Measurements from ENCODE around the gene SORCS3. TPM values are rescaled to one million over a fixed set of nuclear protein-coding genes. Genes with fewer than 3 reads are reported as not detected.

Gene SORCS3
- total RNA-seq, 1 donor = 0.27 TPM

DNA sequence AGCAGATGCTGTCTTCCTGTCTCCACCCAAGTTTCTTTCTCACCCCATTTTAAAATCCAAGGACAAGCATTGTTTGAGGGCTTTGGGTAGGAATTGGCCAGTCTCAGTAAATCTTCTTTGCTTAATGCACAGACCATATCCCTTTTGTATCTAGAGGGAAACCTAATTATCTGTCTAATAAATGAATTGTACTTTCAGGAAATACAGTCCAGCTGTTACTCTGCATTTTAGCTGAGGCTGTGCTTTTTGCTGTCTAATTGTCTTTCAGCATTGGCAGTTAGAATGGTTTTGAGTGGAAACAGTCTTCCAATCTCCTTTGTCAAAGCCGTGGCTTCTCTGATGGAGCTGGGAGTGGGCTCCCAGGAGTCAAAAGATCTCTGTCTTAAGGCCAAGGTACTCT lies 388.2 kb downstream of the SORCS3 start:
- TF ChIP-seq, protein P1, sequence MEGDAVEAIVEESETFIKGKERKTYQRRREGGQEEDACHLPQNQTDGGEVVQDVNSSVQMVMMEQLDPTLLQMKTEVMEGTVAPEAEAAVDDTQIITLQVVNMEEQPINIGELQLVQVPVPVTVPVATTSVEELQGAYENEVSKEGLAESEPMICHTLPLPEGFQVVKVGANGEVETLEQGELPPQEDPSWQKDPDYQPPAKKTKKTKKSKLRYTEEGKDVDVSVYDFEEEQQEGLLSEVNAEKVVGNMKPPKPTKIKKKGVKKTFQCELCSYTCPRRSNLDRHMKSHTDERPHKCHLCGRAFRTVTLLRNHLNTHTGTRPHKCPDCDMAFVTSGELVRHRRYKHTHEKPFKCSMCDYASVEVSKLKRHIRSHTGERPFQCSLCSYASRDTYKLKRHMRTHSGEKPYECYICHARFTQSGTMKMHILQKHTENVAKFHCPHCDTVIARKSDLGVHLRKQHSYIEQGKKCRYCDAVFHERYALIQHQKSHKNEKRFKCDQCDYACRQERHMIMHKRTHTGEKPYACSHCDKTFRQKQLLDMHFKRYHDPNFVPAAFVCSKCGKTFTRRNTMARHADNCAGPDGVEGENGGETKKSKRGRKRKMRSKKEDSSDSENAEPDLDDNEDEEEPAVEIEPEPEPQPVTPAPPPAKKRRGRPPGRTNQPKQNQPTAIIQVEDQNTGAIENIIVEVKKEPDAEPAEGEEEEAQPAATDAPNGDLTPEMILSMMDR (IDR thresholded peaks at IDR 0.05; ENCODE audit: insufficient read depth, low read length) = no peak
- no peak for DNase-seq (ENCODE audit: low read depth)
- no peak overlapping the region for H3K4me3 ChIP-seq (ENCODE audit: low read depth, low read length)

DNA sequence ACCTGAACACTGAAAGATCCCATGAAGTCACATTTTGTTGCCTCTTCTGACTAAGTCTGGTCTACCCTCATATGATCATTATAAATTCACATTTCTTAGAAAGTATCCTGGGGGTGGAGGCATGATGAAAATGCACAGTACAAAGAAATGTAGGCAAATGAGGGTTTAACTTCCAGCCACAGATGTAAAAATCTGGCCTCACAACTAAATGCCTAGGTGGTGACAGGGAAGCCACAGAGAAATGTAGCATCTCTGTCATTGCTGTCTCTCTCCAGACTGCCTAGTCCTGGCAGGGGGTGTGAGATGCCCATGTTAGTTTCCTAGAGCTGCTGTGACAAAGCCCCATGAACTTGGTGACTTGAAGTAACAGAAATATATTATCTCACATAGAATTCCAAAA lies 395.9 kb downstream of the SORCS3 start:
- TF ChIP-seq, protein P1 (IDR thresholded peaks at IDR 0.05; ENCODE audit: insufficient read depth, low read length) = no peak
- no peak for DNase-seq (ENCODE audit: low read depth)
- no peak overlapping the region for H3K4me3 ChIP-seq (ENCODE audit: low read depth, low read length)

DNA sequence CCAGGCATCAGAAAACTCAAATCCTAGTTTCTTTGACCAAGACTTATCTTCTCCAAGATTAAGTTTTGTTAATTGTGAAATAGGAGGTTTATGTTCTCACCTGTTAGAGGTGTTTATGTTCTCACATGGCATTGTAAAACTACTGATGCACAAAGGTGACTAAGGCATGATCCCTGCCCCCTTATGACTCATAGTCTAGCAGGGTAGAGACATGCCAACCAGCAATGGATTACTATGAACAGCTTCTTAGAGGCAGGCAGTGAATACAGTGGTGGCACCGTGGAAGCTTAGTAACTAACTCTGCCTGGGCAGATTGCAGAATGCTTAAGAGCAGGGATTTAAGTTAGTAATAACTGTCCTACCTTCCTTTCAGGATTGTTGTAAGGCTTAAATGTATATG lies 400.9 kb downstream of the SORCS3 start:
- H3K4me3 ChIP-seq (ENCODE audit: low read depth, low read length) = no peak overlapping the region
- DNase-seq (ENCODE audit: low read depth) = no peak
- TF ChIP-seq, protein P1 (IDR thresholded peaks at IDR 0.05; ENCODE audit: insufficient read depth, low read length) = no peak

DNA sequence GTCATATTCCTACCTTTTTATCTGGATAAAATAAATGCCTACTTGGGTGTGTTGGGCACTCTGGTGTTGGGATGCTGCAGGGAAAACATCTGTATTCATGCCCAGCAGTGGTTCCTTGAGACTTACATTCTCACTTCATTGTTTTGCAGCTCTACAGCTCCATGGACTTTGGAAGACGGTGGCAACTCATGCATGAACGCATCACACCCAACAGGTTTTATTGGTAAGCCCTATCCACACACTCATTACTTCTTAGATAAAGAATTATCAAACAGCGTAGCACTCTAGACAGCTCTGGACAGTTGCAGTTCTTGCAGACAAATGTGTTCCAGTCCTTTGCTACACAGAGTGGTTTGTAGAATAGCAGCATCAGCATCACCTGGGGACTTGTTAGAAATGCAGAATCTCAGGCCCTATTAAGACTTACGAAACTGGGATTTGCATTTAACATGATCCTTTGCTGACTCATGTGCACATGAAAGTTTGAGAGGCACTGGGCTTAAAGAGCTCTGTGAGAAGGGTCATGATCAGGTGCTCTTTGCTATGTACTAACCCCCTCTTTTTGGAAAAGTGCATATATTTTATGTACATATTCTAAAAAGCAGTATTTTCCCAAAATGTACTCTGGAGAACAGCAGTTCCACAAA lies 401.9 kb downstream of the SORCS3 start:
- DNase-seq (ENCODE audit: low read depth) = no peak
- TF ChIP-seq, protein P1 (IDR thresholded peaks at IDR 0.05; ENCODE audit: insufficient read depth, low read length) = no peak
- no peak overlapping the region for H3K4me3 ChIP-seq (ENCODE audit: low read depth, low read length)

DNA sequence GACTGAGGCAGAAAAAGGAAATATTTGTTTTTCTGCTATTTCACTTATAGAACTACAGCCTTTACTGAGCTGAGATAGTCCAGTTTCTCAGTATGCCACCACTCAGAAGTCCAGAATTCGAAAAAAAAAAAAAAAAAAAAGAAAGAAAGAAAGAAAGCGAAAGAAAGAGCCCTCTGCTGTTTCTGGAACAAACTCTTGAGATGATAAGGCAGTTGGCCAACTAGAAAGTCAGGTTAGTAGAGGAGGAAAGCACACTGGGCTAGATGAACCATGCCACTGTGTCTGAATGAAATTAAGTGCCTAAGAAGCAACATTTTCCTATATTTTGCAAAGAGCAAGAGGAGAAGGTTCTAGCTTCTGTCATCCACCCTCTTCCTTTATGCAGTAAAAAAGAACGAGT lies 403.8 kb downstream of the SORCS3 start:
- no peak for DNase-seq (ENCODE audit: low read depth)
- TF ChIP-seq, protein P1 (IDR thresholded peaks at IDR 0.05; ENCODE audit: insufficient read depth, low read length) = no peak
- H3K4me3 ChIP-seq (ENCODE audit: low read depth, low read length) = no peak overlapping the region

DNA sequence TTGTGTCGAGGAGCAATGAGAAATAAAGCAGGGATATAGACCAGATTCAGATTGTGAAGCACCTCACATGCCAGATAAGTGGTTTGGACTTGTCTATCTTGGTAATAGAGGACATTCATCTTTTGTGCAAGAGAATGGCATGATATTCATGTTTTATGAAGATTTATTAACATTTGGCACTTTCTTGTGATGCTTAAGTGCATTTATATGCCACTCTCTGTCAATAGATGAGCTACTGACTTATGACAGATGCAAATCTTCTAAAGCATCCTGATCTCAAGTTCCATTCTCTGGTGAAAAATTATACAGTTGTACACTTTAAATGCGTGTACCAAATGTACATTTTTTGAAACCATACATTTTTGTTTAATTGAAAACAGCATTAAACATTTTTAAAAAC lies 415.3 kb downstream of the SORCS3 start:
- TF ChIP-seq, protein P1 (IDR thresholded peaks at IDR 0.05; ENCODE audit: insufficient read depth, low read length) = no peak
- no peak overlapping the region for H3K4me3 ChIP-seq (ENCODE audit: low read depth, low read length)
- DNase-seq (ENCODE audit: low read depth) = no peak

DNA sequence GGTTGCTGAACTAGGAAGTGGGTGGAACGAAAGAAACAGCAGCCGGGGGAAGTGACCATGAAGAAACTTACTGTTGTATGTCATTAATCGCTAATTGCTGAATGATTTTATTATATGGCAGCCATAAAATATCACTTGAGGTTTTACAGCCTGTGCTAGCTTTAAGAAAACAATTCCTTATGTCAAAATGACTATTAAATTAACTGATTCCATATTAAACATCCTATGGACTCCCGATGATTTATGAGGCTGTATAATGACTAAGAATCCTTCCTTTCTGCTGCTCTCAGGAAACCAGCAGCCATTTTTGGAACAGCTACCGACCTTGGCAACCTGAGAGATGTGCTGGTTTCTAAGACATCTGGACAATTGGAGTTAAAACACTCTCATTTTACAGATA lies 421.9 kb downstream of the SORCS3 start:
- H3K4me3 ChIP-seq (ENCODE audit: low read depth, low read length) = no peak overlapping the region
- DNase-seq (ENCODE audit: low read depth) = peak; percentile 15
- TF ChIP-seq, protein P1 (IDR thresholded peaks at IDR 0.05; ENCODE audit: insufficient read depth, low read length) = no peak

Measured in fibroblast of the aortic adventitia (primary cell).